GM12878 (cell line): ENCODE data around the gene KCNC1. TPM values are rescaled to one million over a fixed set of nuclear protein-coding genes. Genes with fewer than 3 reads are reported as not detected.

Source experiments
- ATAC-seq: fragments of 200-7000 bp; cut with Tn5 transposase; 3 replicates; pipeline ENCODE4 v1.9.1; 2020; ENCODE audit warnings: mild to moderate bottlenecking, moderate library complexity
- BruUV-seq: library from RNA; stranded (reverse); fragments of 400-500 nt; replicated peaks from 2 replicates; lab custom pipeline; 2021; lab: Mats Ljungman, UMichigan
- CTCF ChIA-PET: fragments of 300-600 bp; sonication (Branson Sonifier 250); formaldehyde crosslinking; extraction: SDS; loops from one replicate; lab custom pipeline; 2021; ENCODE audit warnings: inconsistent platforms; lab: Yijun Ruan, JAX
- POLR2A ChIA-PET: fragments of 350-600 bp; formaldehyde crosslinking; extraction: SDS; loops from one replicate; lab custom pipeline; 2021; ENCODE audit warnings: inconsistent platforms; lab: Charles Lee
- RAD21 ChIA-PET: fragments of 300-600 bp; sonication (Branson Sonifier 250); formaldehyde crosslinking; loops from one replicate; lab custom pipeline; 2023; ENCODE audit warnings: antibody characterized with exemption; ENCODE audit not compliant: unreplicated experiment; lab: Charles Lee
- SMC1A ChIA-PET: fragments of 300-600 bp; sonication (Branson Sonifier 250); formaldehyde crosslinking; loops from one replicate; lab custom pipeline; 2023; ENCODE audit not compliant: unreplicated experiment, uncharacterized antibody; lab: Charles Lee
- DNase-seq: peaks from one replicate; pipeline ENCODE4 v3.0.0-alpha.2; 2011; ENCODE audit warnings: low read depth, low spot score
- FAIRE-seq: peaks from 3 replicates; lab custom pipeline; 2011; peaks lifted over from hg19 to GRCh38; lab: Jason Lieb, UNC
- H2AFZ ChIP-seq: 2 replicates; pipeline ENCODE4 v1.6.0; 2011; ENCODE audit warnings: low read depth, low read length, control low read depth; ENCODE audit not compliant: control insufficient read depth
- H3K27ac ChIP-seq: 2 replicates; pipeline ENCODE4 v1.5.1; 2011; ENCODE audit warnings: control low read depth; ENCODE audit not compliant: control insufficient read depth, insufficient read depth
- H3K27me3 ChIP-seq, 2 experiments: replicated peaks in 1 of 2; 2 replicates each; pipeline versions ENCODE4 v1.6.0 to v1.6.1; 2011; ENCODE audit warnings: low read length in 1 of 2; ENCODE audit not compliant: control insufficient read depth in 2 of 2, insufficient read depth in 2 of 2
- H3K36me3 ChIP-seq, 2 experiments: 2 replicates each; pipeline ENCODE4 v1.5.1; 2011; ENCODE audit warnings: low read length in 1 of 2; ENCODE audit not compliant: control insufficient read depth in 2 of 2, insufficient read depth in 2 of 2
- H3K4me1 ChIP-seq: 2 replicates; pipeline ENCODE4 v1.6.1; 2011; ENCODE audit warnings: mild to moderate bottlenecking, low read length, moderate library complexity, mixed read lengths; ENCODE audit not compliant: control insufficient read depth, insufficient read depth
- H3K4me2 ChIP-seq: 2 replicates; pipeline ENCODE4 v1.6.0; 2011; ENCODE audit warnings: control low read depth; ENCODE audit not compliant: control insufficient read depth, insufficient read depth
- H3K4me3 ChIP-seq: fragments of 200-600 bp; sonication (generic); 2 replicates; pipeline ENCODE4 v1.5.1; 2016
- H3K79me2 ChIP-seq: 2 replicates; pipeline ENCODE4 v1.6.0; 2011; ENCODE audit warnings: low read length; ENCODE audit not compliant: control insufficient read depth, insufficient read depth
- H3K9ac ChIP-seq: 2 replicates; pipeline ENCODE4 v1.8.0; 2011; ENCODE audit warnings: low read length, control low read depth, mixed read lengths; ENCODE audit not compliant: control insufficient read depth, insufficient read depth
- H3K9me3 ChIP-seq: replicated peaks from 3 replicates; pipeline ENCODE4 v1.5.1; 2011; ENCODE audit warnings: mild to moderate bottlenecking, low read length; ENCODE audit not compliant: control insufficient read depth, insufficient read depth
- H4K20me1 ChIP-seq: 2 replicates; pipeline ENCODE4 v1.6.0; 2011; ENCODE audit not compliant: control insufficient read depth, insufficient read depth
- EZH2 ChIP-seq: IDR thresholded peaks from 2 replicates; pipeline ENCODE4 v1.6.1; 2012; ENCODE audit warnings: low read depth, mild to moderate bottlenecking, control low read depth, inconsistent platforms, low read length, borderline replicate concordance; ENCODE audit not compliant: control insufficient read depth
- FOXK2 ChIP-seq: fragments of 450-650 bp; IDR thresholded peaks from 2 replicates; pipeline ENCODE4 v1.6.1; 2017; ENCODE audit warnings: mild to moderate bottlenecking, moderate library complexity
- FOXM1 ChIP-seq: IDR thresholded peaks from 2 replicates; pipeline ENCODE4 v1.6.1; 2012; ENCODE audit warnings: low read depth, mild to moderate bottlenecking, inconsistent platforms, low read length, moderate library complexity
- JUNB ChIP-seq: IDR thresholded peaks from 2 replicates; pipeline ENCODE4 v1.6.1; 2016; ENCODE audit warnings: antibody characterized with exemption, mild to moderate bottlenecking
- LARP7 ChIP-seq: fragments of 450-650 bp; IDR thresholded peaks from 2 replicates; pipeline ENCODE4 v1.6.1; 2017; ENCODE audit warnings: mild to moderate bottlenecking
- NFIC ChIP-seq: IDR thresholded peaks from 2 replicates; pipeline ENCODE4 v1.6.1; 2012; ENCODE audit warnings: low read depth, mild to moderate bottlenecking, inconsistent platforms, low read length, moderate library complexity
- NFXL1 ChIP-seq: fragments of 450-650 bp; IDR thresholded peaks from 2 replicates; pipeline ENCODE4 v1.6.1; 2017; ENCODE audit warnings: antibody characterized with exemption, mild to moderate bottlenecking, borderline replicate concordance
- PAX8 ChIP-seq: fragments of 450-650 bp; IDR thresholded peaks from 2 replicates; pipeline ENCODE4 v1.6.1; 2017; ENCODE audit warnings: mild to moderate bottlenecking, moderate library complexity
- POLR2AphosphoS2 ChIP-seq: IDR thresholded peaks from 2 replicates; pipeline ENCODE4 v1.6.1; 2011; ENCODE audit warnings: low read depth, mild to moderate bottlenecking, low read length, improper control_type of control experiment, moderate library complexity
- SIX5 ChIP-seq: IDR thresholded peaks from 2 replicates; pipeline ENCODE4 v1.6.1; 2011; ENCODE audit warnings: mild to moderate bottlenecking, low read depth, low read length, moderate library complexity; ENCODE audit not compliant: severe bottlenecking
- SREBF1 ChIP-seq: IDR thresholded peaks from 2 replicates; pipeline ENCODE4 v1.6.1; 2012; ENCODE audit warnings: mild to moderate bottlenecking, low read length
- SREBF2 ChIP-seq: IDR thresholded peaks from 2 replicates; pipeline ENCODE4 v1.6.1; 2012; ENCODE audit warnings: mild to moderate bottlenecking, low read length
- SRF ChIP-seq, 2 experiments: IDR thresholded peaks; 2 replicates each; pipeline ENCODE4 v1.6.1; 2011; ENCODE audit warnings: low read depth in 2 of 2, low read length in 2 of 2, mild to moderate bottlenecking in 1 of 2, moderate library complexity in 1 of 2
- TCF7 ChIP-seq: IDR thresholded peaks from 2 replicates; pipeline ENCODE4 v1.6.1; 2014; ENCODE audit warnings: antibody characterized with exemption, borderline replicate concordance
- ZNF622 ChIP-seq: fragments of 450-650 bp; IDR thresholded peaks from 2 replicates; pipeline ENCODE4 v1.6.1; 2017; ENCODE audit warnings: mild to moderate bottlenecking, inconsistent platforms
- WGBS: methylation state at CpG from one replicate; pipeline ENCODE4 v1.1.6; 2016; ENCODE audit warnings: low lambda C conversion rate; ENCODE audit not compliant: insufficient replicate concordance, insufficient coverage; ENCODE audit errors: missing lambda C conversion rate; 5-methylcytosine and 5-hydroxymethylcytosine counted together
- in situ Hi-C: fragments of 300-500 bp; cut with MboI; formaldehyde crosslinking; loops from 9 replicates; pipeline ENCODE4 v1.14.3; 2018; ENCODE audit warnings: mixed read lengths
- intact Hi-C: fragments of 100-400 bp; cut with micrococcal nuclease; formaldehyde crosslinking; loops from one replicate; pipeline ENCODE4 v1.14.2; 2022; ENCODE audit not compliant: unreplicated experiment
- polyA plus RNA-seq, 11 experiments: library from polyadenylated mRNA; depleted of rRNA in 4 of 11; unstranded in 6 of 11; stranded (reverse) in 5 of 11; fragments of >200 nt; fragmentation: Nextera tagmentation in 4 of 11; fragmentation: Illumina TruSeq in 1 of 11; extraction: Ambion mirVana in 4 of 11; extraction: Trizol in 1 of 11; gene quantifications; 1 replicate in 1 of 11; 2 replicates in 10 of 11; pipeline versions ENCODE4 v1.2.1 to v1.2.3, GENCODE V29; 2011 to 2016; ENCODE audit warnings: inconsistent platforms in 2 of 11, missing spikeins in 2 of 11, low read depth in 1 of 11
- total RNA-seq, 4 experiments: library from RNA; depleted of rRNA in 3 of 4; stranded (reverse); fragments of >200 nt in 3 of 4; fragmentation: Illumina TruSeq in 1 of 4; extraction: Trizol in 1 of 4; gene quantifications; 2 replicates each; pipeline versions ENCODE4 v1.2.1 to v1.2.3, GENCODE V29; 2013 to 2021
- TF ChIP-seq, protein P1 (sequence below): fragments of 450-650 bp; IDR thresholded peaks from 2 replicates; pipeline ENCODE4 v1.6.1; 2018; ENCODE audit warnings: mild to moderate bottlenecking, low read depth, moderate library complexity; ENCODE audit not compliant: partially characterized antibody

The KCNC1 gene
- total and polyA plus RNA-seq, 10 of the 15 experiments (the other 5 are each of a cell fraction or from before 2014, with no cell fraction given) = 0.27 to 0.34 TPM; not detected in 8

DNA sequence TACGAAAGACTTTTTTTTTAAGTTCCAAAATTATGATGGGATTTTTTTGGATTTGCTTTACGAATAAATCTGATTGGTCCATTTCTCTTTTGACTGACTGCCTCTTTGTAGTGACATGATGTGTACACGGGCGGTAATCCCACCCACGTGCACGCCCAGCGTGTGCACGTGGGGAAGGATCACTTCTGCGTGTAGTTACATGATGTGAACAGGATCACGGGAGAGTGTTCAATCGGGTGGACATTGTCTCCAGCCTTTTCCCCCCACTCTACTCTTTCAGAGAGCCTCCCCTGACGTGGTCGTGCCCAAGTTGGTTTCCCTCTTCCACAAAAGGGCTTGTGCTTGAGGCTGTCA, 43.1 kb downstream of the KCNC1 start:
- H4K20me1 ChIP-seq = no peaks in the 10 kb centered on the region
- ATAC-seq (no peak), DNase-seq (no peak), FAIRE-seq (no peak)
- H3K27ac ChIP-seq = no peak overlapping the region
- no peaks in the 10 kb centered on the region for H3K79me2 ChIP-seq
- H2AFZ ChIP-seq = no peak overlapping the region
- in situ Hi-C loops (no loop called here), intact Hi-C loops (no loop called here)
- RAD21 ChIA-PET = no interaction called here
- no peak overlapping the region for H3K9ac ChIP-seq
- POLR2A ChIA-PET = no interaction called here
- no peaks in the 10 kb centered on the region for H3K27me3 ChIP-seq
- no TSS peak for BruUV-seq
- WGBS = 48% methylated on average over 13 of the region's 13 CpGs
- H3K9me3 ChIP-seq = no peaks in the 10 kb centered on the region
- SMC1A ChIA-PET = no interaction called here
- H3K4me3 ChIP-seq = no peak overlapping the region
- no peak for TF ChIP-seq JUNB
- no peak for TF ChIP-seq ZNF622
- TF ChIP-seq NFIC = no peak
- TF ChIP-seq SREBF1 = no peak
- no peak for TF ChIP-seq PAX8
- H3K4me2 ChIP-seq = no peak overlapping the region
- CTCF ChIA-PET = no interaction called here
- no peaks in the 10 kb centered on the region for H3K4me1 ChIP-seq
- no peaks in the 10 kb centered on the region for H3K36me3 ChIP-seq

DNA sequence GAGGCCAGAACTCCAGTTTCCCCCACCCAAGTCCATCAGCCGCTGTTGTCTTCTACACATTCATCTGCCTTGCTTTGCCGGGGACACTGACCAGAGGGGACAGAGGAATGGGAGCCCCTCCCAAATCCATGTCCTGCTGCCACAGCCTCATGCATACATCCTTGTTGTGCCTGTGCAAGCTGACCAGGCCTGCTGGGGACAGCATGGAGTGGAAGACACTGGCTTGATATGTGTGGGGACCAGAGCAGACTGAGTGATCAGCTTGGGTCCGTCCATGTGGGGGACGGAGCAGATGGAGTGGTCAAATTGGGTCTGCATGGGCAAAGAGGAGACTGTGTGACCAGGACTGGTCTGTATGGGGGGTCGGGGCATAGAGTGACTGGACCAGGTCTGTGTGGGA, 43.8 kb downstream of the KCNC1 start:
- no TSS peak for BruUV-seq
- H3K4me3 ChIP-seq = no peak overlapping the region
- 34% methylated on average over 5 of the region's 5 CpGs for WGBS
- H3K27me3 ChIP-seq = no peaks in the 10 kb centered on the region
- DNase-seq = no peak
- intact Hi-C loops (no loop called here), in situ Hi-C loops (no loop called here)
- H3K36me3 ChIP-seq = no peaks in the 10 kb centered on the region
- no peaks in the 10 kb centered on the region for H3K4me1 ChIP-seq
- no peak overlapping the region for H3K4me2 ChIP-seq
- ATAC-seq = no peak
- H3K79me2 ChIP-seq = no peaks in the 10 kb centered on the region
- ChIA-PET SMC1A (no interaction called here), RAD21 (no interaction called here), POLR2A (no interaction called here), CTCF (no interaction called here)
- no peaks in the 10 kb centered on the region; the same call in 1 of the 2 replicates for H4K20me1 ChIP-seq
- no peak overlapping the region for H3K27ac ChIP-seq
- no peak overlapping the region for H2AFZ ChIP-seq
- H3K9me3 ChIP-seq = no peaks in the 10 kb centered on the region
- no peak for FAIRE-seq
- no peak overlapping the region for H3K9ac ChIP-seq
- no peak for TF ChIP-seq SREBF2
- no peak for TF ChIP-seq FOXK2
- no peak for TF ChIP-seq POLR2AphosphoS2
- no peak for TF ChIP-seq NFXL1
- TF ChIP-seq SIX5 = no peak
- TF ChIP-seq LARP7 = no peak
- TF ChIP-seq, protein P1, sequence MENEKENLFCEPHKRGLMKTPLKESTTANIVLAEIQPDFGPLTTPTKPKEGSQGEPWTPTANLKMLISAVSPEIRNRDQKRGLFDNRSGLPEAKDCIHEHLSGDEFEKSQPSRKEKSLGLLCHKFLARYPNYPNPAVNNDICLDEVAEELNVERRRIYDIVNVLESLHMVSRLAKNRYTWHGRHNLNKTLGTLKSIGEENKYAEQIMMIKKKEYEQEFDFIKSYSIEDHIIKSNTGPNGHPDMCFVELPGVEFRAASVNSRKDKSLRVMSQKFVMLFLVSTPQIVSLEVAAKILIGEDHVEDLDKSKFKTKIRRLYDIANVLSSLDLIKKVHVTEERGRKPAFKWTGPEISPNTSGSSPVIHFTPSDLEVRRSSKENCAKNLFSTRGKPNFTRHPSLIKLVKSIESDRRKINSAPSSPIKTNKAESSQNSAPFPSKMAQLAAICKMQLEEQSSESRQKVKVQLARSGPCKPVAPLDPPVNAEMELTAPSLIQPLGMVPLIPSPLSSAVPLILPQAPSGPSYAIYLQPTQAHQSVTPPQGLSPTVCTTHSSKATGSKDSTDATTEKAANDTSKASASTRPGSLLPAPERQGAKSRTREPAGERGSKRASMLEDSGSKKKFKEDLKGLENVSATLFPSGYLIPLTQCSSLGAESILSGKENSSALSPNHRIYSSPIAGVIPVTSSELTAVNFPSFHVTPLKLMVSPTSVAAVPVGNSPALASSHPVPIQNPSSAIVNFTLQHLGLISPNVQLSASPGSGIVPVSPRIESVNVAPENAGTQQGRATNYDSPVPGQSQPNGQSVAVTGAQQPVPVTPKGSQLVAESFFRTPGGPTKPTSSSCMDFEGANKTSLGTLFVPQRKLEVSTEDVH = no peak
- TF ChIP-seq TCF7 = no peak
- no peak for TF ChIP-seq EZH2
- no peak for TF ChIP-seq SRF (IDR thresholded peaks at IDR 0.05; ENCODE audit: low read depth in 2 of 2, low read length in 2 of 2)
- no peak for TF ChIP-seq FOXM1
